GM19438 (cell line): ENCODE data around the gene LMOD1.

Experiments
- ATAC-seq: cut with Tn5 transposase; IDR thresholded peaks from one replicate; pipeline ENCODE4 v1.9.1; 2021; ENCODE audit warnings: low read depth; ENCODE audit not compliant: unreplicated experiment

LMOD1 gene

GRCh38 chr1:201895120-201895665 is 51.2 kb downstream of the LMOD1 start:
- ATAC-seq: no peak

- no peak for ATAC-seq
These were observed 51.8 kb downstream of the LMOD1 start for GRCh38 chr1:201894343-201895119.

- no peak for ATAC-seq
These were observed 52.9 kb downstream of the LMOD1 start for GRCh38 chr1:201893431-201893830.

- ATAC-seq: no peak
These were observed 54.1 kb downstream of the LMOD1 start for GRCh38 chr1:201892211-201892610.

GRCh38 chr1:201891451-201892045 is 54.8 kb downstream of the LMOD1 start:
- no peak for ATAC-seq

GRCh38 chr1:201890806-201891450 is 55.4 kb downstream of the LMOD1 start:
- no peak for ATAC-seq

GRCh38 chr1:201890223-201890622 is 56.1 kb downstream of the LMOD1 start:
- ATAC-seq: no peak

GRCh38 chr1:201889090-201889968 is 57.0 kb downstream of the LMOD1 start:
- ATAC-seq: no peak

- no peak for ATAC-seq
These were observed 57.9 kb downstream of the LMOD1 start, which contains the start of gene SHISA4 for GRCh38 chr1:201888282-201889089. SHISA4 (plus strand) TSS chr1:201888898; CDS start chr1:201888995, 97 bp downstream.

- no peak for ATAC-seq
These were observed 59.1 kb downstream of the LMOD1 start for GRCh38 chr1:201887116-201887866.

GRCh38 chr1:201886103-201886885 is 60.1 kb downstream of the LMOD1 start:
- ATAC-seq: no peak

- ATAC-seq: no peak
These were observed 60.7 kb downstream of the LMOD1 start for GRCh38 chr1:201885531-201886075.

GRCh38 chr1:201884425-201884824 is 61.9 kb downstream of the LMOD1 start:
- no peak for ATAC-seq

- ATAC-seq: no peak
These were observed 62.6 kb downstream of the LMOD1 start for GRCh38 chr1:201883786-201884185.

- ATAC-seq: no peak
These were observed 63.1 kb downstream of the LMOD1 start for GRCh38 chr1:201883266-201883665.

GRCh38 chr1:201882665-201883132 is 63.6 kb downstream of the LMOD1 start:
- no peak for ATAC-seq

GRCh38 chr1:201881617-201882016 is 64.7 kb downstream of the LMOD1 start:
- no peak for ATAC-seq
